B cell (primary cell): Measurements from ENCODE around the gene CYP27C1.

Experiments
- CTCF ChIP-seq: fragments of 200-600 bp; IDR thresholded peaks from one replicate; pipeline ENCODE4 v1.8.0; 2022; ENCODE audit warnings: antibody characterized with exemption, mild to moderate bottlenecking
- EZH2 ChIP-seq: IDR thresholded peaks from 2 replicates; pipeline ENCODE4 v1.6.1; 2012; ENCODE audit warnings: borderline replicate concordance, low read depth, mild to moderate bottlenecking, moderate library complexity, low read length; ENCODE audit not compliant: insufficient read depth, poor library complexity, severe bottlenecking

- TF ChIP-seq CTCF (no peak), EZH2 (no peak)
These were observed 14.6 kb downstream of the CYP27C1 start for GRCh38 chr2:127205218-127206125.
